ENCODE data around the gene SPO11. TPM values are rescaled to one million over a fixed set of nuclear protein-coding genes. Genes with fewer than 3 reads are reported as not detected.

Gene SPO11
- total and polyA plus RNA-seq, 2 of the 4 experiments (the other 2 are of a cell fraction), result not detected

GRCh38 chr20:57325632-57326356, 3.8 kb upstream of the SPO11 start:
- no peak overlapping the region for H4K8ac ChIP-seq (ENCODE audit: low read depth in 2 of 2, low read length in 2 of 2)
- dilution Hi-C loops (cut with HindIII; ENCODE audit: low sequenced_read_pairs, unreplicated experiment), result no loop called here
- peaks cover 7% of the 10 kb centered on the region; the same call in 1 of the 2 replicates for H3K27me3 ChIP-seq (ENCODE audit: control insufficient read depth, insufficient read depth, low read length)
- H3K4ac ChIP-seq (ENCODE audit: low read depth, low read length), result no peak overlapping the region
- no peak overlapping the region for H3K14ac ChIP-seq (replicated peaks; ENCODE audit: low read depth, low read length)
- H4K20me1 ChIP-seq (ENCODE audit: insufficient read depth, low read length), result no peaks in the 10 kb centered on the region
- intact Hi-C loops (cut with micrococcal nuclease), result no loop called here
- in situ Hi-C loops (cut with MboI; ENCODE audit: low sequenced_read_pairs), result no loop called here
- no peaks in the 10 kb centered on the region for H3K9me3 ChIP-seq (ENCODE audit: control insufficient read depth, insufficient read depth, low read length)
- POLR2A ChIA-PET (ENCODE audit: unreplicated experiment), result interaction anchor here (0.7 kb wide), 1 partner anchor 36 kb away, joined by 3 read pairs; no protein-coding TSS in a partner anchor
- H3K4me2 ChIP-seq (ENCODE audit: low read depth, low read length), result no peak overlapping the region
- TF ChIP-seq RAD21 (IDR thresholded peaks at IDR 0.05; ENCODE audit: low read length) (no peak), BHLHE40 (IDR thresholded peaks at IDR 0.05; ENCODE audit: low read depth, low read length) (no peak), RCOR1 (IDR thresholded peaks at IDR 0.05; ENCODE audit: insufficient replicate concordance, low read length) (no peak), RFX5 (IDR thresholded peaks at IDR 0.05; ENCODE audit: low read depth, low read length) (no peak), MXI1 (IDR thresholded peaks at IDR 0.05; ENCODE audit: borderline replicate concordance, low read depth, low read length) (no peak), CEBPB (IDR thresholded peaks at IDR 0.05; ENCODE audit: low read depth, low read length) (no peak), ELK1 (IDR thresholded peaks at IDR 0.05; ENCODE audit: borderline replicate concordance, low read depth, low read length) (no peak), MAFK (IDR thresholded peaks at IDR 0.05; ENCODE audit: low read depth, low read length) (no peak)
- CTCF ChIA-PET, result no interaction called here
- no peaks in the 10 kb centered on the region for H3K36me3 ChIP-seq (ENCODE audit: control insufficient read depth, insufficient read depth, low read length)
- no peak overlapping the region for H3K4me3 ChIP-seq (ENCODE audit: insufficient read depth, low read depth, low read length)
- WGBS, 2 experiments (ENCODE audit: extremely low coverage in 2 of 2, insufficient read length in 1 of 2), result 83% methylated on average over 1 of the region's 12 CpGs; no CpG with 5 or more reads in 1 of the 2 experiments
- H2BK120ac ChIP-seq (ENCODE audit: low read depth, low read length), result no peak overlapping the region
- H2BK20ac ChIP-seq (ENCODE audit: low read depth, low read length), result no peak overlapping the region
- H2BK5ac ChIP-seq (ENCODE audit: low read depth, low read length, poor library complexity, severe bottlenecking), result no peak overlapping the region
- H2AK9ac ChIP-seq (replicated peaks; ENCODE audit: low read depth, low read length, poor library complexity), result no peak overlapping the region
- no peak overlapping the region for H3K18ac ChIP-seq (ENCODE audit: low read depth, low read length)
- no peak overlapping the region for H4K5ac ChIP-seq (ENCODE audit: low read depth, low read length)
- no peak overlapping the region for H3K27ac ChIP-seq (ENCODE audit: insufficient read depth, low read length)
- no peaks in the 10 kb centered on the region for H3K9me1 ChIP-seq (ENCODE audit: insufficient read depth, low read length)
- H3K4me1 ChIP-seq (ENCODE audit: control insufficient read depth, insufficient read depth, low read length), result no peaks in the 10 kb centered on the region
- no TSS peak for BruUV-seq (replicated peaks)
- no peak overlapping the region for H3K9ac ChIP-seq (ENCODE audit: low read depth, low read length)
- H3K23ac ChIP-seq (ENCODE audit: low read depth, low read length), result no peak overlapping the region
- no peak overlapping the region for H3K56ac ChIP-seq (ENCODE audit: extremely low read depth, insufficient read depth, low read length)
- no peak overlapping the region for H2BK15ac ChIP-seq (ENCODE audit: low read depth, low read length)
- DNase-seq, result no peak
- H2AK5ac ChIP-seq (ENCODE audit: low read depth, low read length), result no peak overlapping the region
- ATAC-seq (ENCODE audit: low read depth), result no peak
- no peak overlapping the region for H2AFZ ChIP-seq (replicated peaks; ENCODE audit: low read length, poor library complexity)
- H3K79me1 ChIP-seq (ENCODE audit: low read depth in 1 of 2, low read length in 2 of 2), result no peaks in the 10 kb centered on the region
- no peak overlapping the region for H4K91ac ChIP-seq (ENCODE audit: insufficient read depth, low read depth, low read length)

Data from IMR-90 (cell line).